GM23338 (cell line): ENCODE measurements around the gene KCNJ6. TPM values are rescaled to one million over a fixed set of nuclear protein-coding genes. Genes with fewer than 3 reads are reported as not detected.

Source experiments
- ATAC-seq: fragments of 200-7000 bp; cut with Tn5 transposase; 3 replicates; pipeline ENCODE4 v1.9.1; 2020
- DNase-seq: peaks from one replicate; pipeline ENCODE4 v3.0.0-alpha.2; 2015; ENCODE audit warnings: low spot score
- H2AFZ ChIP-seq: fragments of 200-600 bp; sonication (generic); 2 replicates; pipeline ENCODE4 v1.8.0; 2016; ENCODE audit warnings: antibody characterized with exemption, mild to moderate bottlenecking, moderate library complexity
- H3F3A ChIP-seq: fragments of 200-600 bp; sonication (generic); replicated peaks from 2 replicates; pipeline ENCODE4 v1.8.0; 2017; ENCODE audit warnings: antibody characterized with exemption, mixed run types, low read depth
- H3K27ac ChIP-seq: fragments of 200-600 bp; sonication (generic); 2 replicates; pipeline ENCODE4 v1.6.1; 2016; ENCODE audit warnings: low read depth
- H3K27me3 ChIP-seq: fragments of 200-600 bp; sonication (generic); 2 replicates; pipeline ENCODE4 v1.8.0; 2016; ENCODE audit warnings: mild to moderate bottlenecking, mixed run types, moderate library complexity; ENCODE audit not compliant: insufficient read depth
- H3K36me3 ChIP-seq: fragments of 200-600 bp; sonication (generic); 2 replicates; pipeline ENCODE4 v1.8.0; 2016; ENCODE audit warnings: mild to moderate bottlenecking; ENCODE audit not compliant: insufficient read depth
- H3K4me1 ChIP-seq: fragments of 200-600 bp; sonication (generic); 2 replicates; pipeline ENCODE4 v1.8.0; 2016; ENCODE audit warnings: mild to moderate bottlenecking, moderate library complexity; ENCODE audit not compliant: insufficient read depth
- H3K4me2 ChIP-seq: fragments of 200-600 bp; sonication (generic); 2 replicates; pipeline ENCODE4 v1.7.1; 2017; ENCODE audit warnings: mixed run types
- H3K4me3 ChIP-seq: fragments of 200-600 bp; sonication (generic); 2 replicates; pipeline ENCODE4 v1.6.1; 2016; ENCODE audit warnings: mixed run types
- H3K79me2 ChIP-seq: fragments of 200-600 bp; sonication (generic); replicated peaks from 2 replicates; pipeline ENCODE4 v1.8.0; 2017; ENCODE audit warnings: mild to moderate bottlenecking; ENCODE audit not compliant: insufficient read depth
- H3K9me2 ChIP-seq: fragments of 200-600 bp; sonication (generic); 2 replicates; pipeline ENCODE4 v1.8.0; 2017; ENCODE audit not compliant: insufficient read depth
- H4K20me1 ChIP-seq: fragments of 200-600 bp; sonication (generic); replicated peaks from 2 replicates; pipeline ENCODE4 v1.8.0; 2017; ENCODE audit warnings: mild to moderate bottlenecking; ENCODE audit not compliant: insufficient read depth
- H3K27ac Mint-ChIP-seq: 2 replicates; pipeline ENCODE4 v1.8.0; 2020; ENCODE audit warnings: inconsistent platforms, mild to moderate bottlenecking, moderate library complexity, mixed read lengths
- H3K27me3 Mint-ChIP-seq: 3 replicates; pipeline ENCODE4 v1.8.0; 2022; ENCODE audit warnings: low read depth, mild to moderate bottlenecking, moderate library complexity, mixed read lengths, inconsistent platforms; ENCODE audit not compliant: insufficient read depth, poor library complexity
- H3K36me3 Mint-ChIP-seq: 3 replicates; pipeline ENCODE4 v1.8.0; 2021; ENCODE audit warnings: low read depth, mild to moderate bottlenecking, inconsistent platforms, moderate library complexity, mixed read lengths
- H3K4me1 Mint-ChIP-seq: 3 replicates; pipeline ENCODE4 v1.8.0; 2020; ENCODE audit warnings: mild to moderate bottlenecking, inconsistent platforms, mixed read lengths
- H3K4me3 Mint-ChIP-seq: 3 replicates; pipeline ENCODE4 v1.8.0; 2021; ENCODE audit warnings: moderate library complexity, mild to moderate bottlenecking, inconsistent platforms, mixed read lengths
- H3K9me3 Mint-ChIP-seq: 3 replicates; pipeline ENCODE4 v1.8.0; 2020; ENCODE audit warnings: moderate library complexity, mild to moderate bottlenecking, inconsistent platforms, mixed read lengths
- POLR2AphosphoS5 ChIP-seq: IDR thresholded peaks from 2 replicates; pipeline ENCODE4 v1.6.1; 2016; ENCODE audit warnings: antibody characterized with exemption, low read depth
- STAT1 ChIP-seq: IDR thresholded peaks from one replicate; pipeline ENCODE4 v1.6.1; 2016; ENCODE audit warnings: antibody characterized with exemption; ENCODE audit not compliant: unreplicated experiment
- ZNF114 ChIP-seq: fragments of 250-450 bp; sonication (Bioruptor Pico); IDR thresholded peaks from 2 replicates; pipeline ENCODE4 v1.5.0; 2020; ENCODE audit warnings: mild to moderate bottlenecking, moderate library complexity
- polyA plus RNA-seq: library from polyadenylated mRNA; unstranded; fragments of >200 nt; fragmentation: Nextera tagmentation; extraction: Ambion mirVana; gene quantifications from 2 replicates; pipeline ENCODE4 v1.2.1, GENCODE V29; 2016
- total RNA-seq: library from RNA; depleted of rRNA; stranded (reverse); fragments of >200 nt; shearing (Covaris generic); gene quantifications from 2 replicates; pipeline ENCODE4 v1.2.3, GENCODE V29; 2014
- TF ChIP-seq, protein P1 (sequence below): fragments of 250-450 bp; sonication (Bioruptor Pico); IDR thresholded peaks from 2 replicates; pipeline ENCODE4 v1.5.0; 2020; ENCODE audit warnings: mild to moderate bottlenecking, moderate library complexity
- TF ChIP-seq, protein P2 (sequence below): IDR thresholded peaks from one replicate; pipeline ENCODE4 v1.6.1; 2018; ENCODE audit warnings: antibody characterized with exemption; ENCODE audit not compliant: unreplicated experiment

KCNJ6 gene
- total and polyA plus RNA-seq, 2 experiments from 2014 or later: 0.48 to 0.52 TPM

GRCh38 chr21:37615962-37616361 lies 300.3 kb downstream of the KCNJ6 start (continued):
- TF ChIP-seq, protein P1, sequence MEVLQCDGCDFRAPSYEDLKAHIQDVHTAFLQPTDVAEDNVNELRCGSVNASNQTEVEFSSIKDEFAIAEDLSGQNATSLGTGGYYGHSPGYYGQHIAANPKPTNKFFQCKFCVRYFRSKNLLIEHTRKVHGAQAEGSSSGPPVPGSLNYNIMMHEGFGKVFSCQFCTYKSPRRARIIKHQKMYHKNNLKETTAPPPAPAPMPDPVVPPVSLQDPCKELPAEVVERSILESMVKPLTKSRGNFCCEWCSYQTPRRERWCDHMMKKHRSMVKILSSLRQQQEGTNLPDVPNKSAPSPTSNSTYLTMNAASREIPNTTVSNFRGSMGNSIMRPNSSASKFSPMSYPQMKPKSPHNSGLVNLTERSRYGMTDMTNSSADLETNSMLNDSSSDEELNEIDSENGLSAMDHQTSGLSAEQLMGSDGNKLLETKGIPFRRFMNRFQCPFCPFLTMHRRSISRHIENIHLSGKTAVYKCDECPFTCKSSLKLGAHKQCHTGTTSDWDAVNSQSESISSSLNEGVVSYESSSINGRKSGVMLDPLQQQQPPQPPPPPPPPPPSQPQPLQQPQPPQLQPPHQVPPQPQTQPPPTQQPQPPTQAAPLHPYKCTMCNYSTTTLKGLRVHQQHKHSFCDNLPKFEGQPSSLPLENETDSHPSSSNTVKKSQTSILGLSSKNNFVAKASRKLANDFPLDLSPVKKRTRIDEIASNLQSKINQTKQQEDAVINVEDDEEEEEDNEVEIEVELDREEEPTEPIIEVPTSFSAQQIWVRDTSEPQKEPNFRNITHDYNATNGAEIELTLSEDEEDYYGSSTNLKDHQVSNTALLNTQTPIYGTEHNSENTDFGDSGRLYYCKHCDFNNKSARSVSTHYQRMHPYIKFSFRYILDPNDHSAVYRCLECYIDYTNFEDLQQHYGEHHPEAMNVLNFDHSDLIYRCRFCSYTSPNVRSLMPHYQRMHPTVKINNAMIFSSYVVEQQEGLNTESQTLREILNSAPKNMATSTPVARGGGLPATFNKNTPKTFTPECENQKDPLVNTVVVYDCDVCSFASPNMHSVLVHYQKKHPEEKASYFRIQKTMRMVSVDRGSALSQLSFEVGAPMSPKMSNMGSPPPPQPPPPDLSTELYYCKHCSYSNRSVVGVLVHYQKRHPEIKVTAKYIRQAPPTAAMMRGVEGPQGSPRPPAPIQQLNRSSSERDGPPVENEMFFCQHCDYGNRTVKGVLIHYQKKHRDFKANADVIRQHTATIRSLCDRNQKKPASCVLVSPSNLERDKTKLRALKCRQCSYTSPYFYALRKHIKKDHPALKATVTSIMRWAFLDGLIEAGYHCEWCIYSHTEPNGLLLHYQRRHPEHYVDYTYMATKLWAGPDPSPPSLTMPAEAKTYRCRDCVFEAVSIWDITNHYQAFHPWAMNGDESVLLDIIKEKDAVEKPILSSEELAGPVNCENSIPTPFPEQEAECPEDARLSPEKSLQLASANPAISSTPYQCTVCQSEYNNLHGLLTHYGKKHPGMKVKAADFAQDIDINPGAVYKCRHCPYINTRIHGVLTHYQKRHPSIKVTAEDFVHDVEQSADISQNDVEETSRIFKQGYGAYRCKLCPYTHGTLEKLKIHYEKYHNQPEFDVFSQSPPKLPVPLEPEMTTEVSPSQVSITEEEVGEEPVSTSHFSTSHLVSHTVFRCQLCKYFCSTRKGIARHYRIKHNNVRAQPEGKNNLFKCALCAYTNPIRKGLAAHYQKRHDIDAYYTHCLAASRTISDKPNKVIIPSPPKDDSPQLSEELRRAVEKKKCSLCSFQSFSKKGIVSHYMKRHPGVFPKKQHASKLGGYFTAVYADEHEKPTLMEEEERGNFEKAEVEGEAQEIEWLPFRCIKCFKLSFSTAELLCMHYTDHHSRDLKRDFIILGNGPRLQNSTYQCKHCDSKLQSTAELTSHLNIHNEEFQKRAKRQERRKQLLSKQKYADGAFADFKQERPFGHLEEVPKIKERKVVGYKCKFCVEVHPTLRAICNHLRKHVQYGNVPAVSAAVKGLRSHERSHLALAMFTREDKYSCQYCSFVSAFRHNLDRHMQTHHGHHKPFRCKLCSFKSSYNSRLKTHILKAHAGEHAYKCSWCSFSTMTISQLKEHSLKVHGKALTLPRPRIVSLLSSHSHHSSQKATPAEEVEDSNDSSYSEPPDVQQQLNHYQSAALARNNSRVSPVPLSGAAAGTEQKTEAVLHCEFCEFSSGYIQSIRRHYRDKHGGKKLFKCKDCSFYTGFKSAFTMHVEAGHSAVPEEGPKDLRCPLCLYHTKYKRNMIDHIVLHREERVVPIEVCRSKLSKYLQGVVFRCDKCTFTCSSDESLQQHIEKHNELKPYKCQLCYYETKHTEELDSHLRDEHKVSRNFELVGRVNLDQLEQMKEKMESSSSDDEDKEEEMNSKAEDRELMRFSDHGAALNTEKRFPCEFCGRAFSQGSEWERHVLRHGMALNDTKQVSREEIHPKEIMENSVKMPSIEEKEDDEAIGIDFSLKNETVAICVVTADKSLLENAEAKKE: no peak
- TF ChIP-seq, protein P2, sequence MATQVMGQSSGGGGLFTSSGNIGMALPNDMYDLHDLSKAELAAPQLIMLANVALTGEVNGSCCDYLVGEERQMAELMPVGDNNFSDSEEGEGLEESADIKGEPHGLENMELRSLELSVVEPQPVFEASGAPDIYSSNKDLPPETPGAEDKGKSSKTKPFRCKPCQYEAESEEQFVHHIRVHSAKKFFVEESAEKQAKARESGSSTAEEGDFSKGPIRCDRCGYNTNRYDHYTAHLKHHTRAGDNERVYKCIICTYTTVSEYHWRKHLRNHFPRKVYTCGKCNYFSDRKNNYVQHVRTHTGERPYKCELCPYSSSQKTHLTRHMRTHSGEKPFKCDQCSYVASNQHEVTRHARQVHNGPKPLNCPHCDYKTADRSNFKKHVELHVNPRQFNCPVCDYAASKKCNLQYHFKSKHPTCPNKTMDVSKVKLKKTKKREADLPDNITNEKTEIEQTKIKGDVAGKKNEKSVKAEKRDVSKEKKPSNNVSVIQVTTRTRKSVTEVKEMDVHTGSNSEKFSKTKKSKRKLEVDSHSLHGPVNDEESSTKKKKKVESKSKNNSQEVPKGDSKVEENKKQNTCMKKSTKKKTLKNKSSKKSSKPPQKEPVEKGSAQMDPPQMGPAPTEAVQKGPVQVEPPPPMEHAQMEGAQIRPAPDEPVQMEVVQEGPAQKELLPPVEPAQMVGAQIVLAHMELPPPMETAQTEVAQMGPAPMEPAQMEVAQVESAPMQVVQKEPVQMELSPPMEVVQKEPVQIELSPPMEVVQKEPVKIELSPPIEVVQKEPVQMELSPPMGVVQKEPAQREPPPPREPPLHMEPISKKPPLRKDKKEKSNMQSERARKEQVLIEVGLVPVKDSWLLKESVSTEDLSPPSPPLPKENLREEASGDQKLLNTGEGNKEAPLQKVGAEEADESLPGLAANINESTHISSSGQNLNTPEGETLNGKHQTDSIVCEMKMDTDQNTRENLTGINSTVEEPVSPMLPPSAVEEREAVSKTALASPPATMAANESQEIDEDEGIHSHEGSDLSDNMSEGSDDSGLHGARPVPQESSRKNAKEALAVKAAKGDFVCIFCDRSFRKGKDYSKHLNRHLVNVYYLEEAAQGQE: no peak
- TF ChIP-seq ZNF114 (CRISPR knock-in tag) (no peak), STAT1 (no peak)

- Histone ChIP-seq H3K27ac (no peak overlapping the region), H3K4me3 (no peak overlapping the region), H2AFZ (no peak overlapping the region), H3K36me3 (no peaks in the 10 kb centered on the region), H3K4me2 (no peak overlapping the region), H3K9me2 (peaks cover 6% of the 10 kb centered on the region; the same call in 1 of the 2 replicates), H3K27me3 (no peaks in the 10 kb centered on the region), H3K4me1 (no peaks in the 10 kb centered on the region), H3F3A (no peaks in the 10 kb centered on the region), H4K20me1 (no peaks in the 10 kb centered on the region), H3K79me2 (no peaks in the 10 kb centered on the region)
- TF ChIP-seq POLR2AphosphoS5: no peak
- Mint-ChIP-seq H3K27ac (no peak overlapping the region), H3K4me3 (no peak overlapping the region), H3K27me3 (no peaks in the 10 kb centered on the region), H3K36me3 (peaks cover 23% of the 10 kb centered on the region; the same call in 2 of the 3 replicates), H3K9me3 (peaks cover 28% of the 10 kb centered on the region), H3K4me1 (no peaks in the 10 kb centered on the region)
- no peak for ATAC-seq
- no peak for DNase-seq
These were observed 301.8 kb downstream of the KCNJ6 start for GRCh38 chr21:37614351-37614875.
